SK-N-SH treated with all-trans-retinoic acid at 6 μM for 48 hours (cell line): ENCODE measurements around the gene RETREG1.
"Not testable (repeated sequence)": the region's sequence is repeated elsewhere in the genome, so short reads cannot be mapped to it uniquely, and the experiment has no call there.

Experiments
- ATAC-seq: fragments of 200-7000 bp; cut with Tn5 transposase; 3 replicates; pipeline ENCODE4 v1.9.1; 2020; ENCODE audit warnings: mild to moderate bottlenecking, moderate library complexity
- BACH2 ChIP-seq: fragments of 250-450 bp; sonication (Bioruptor Pico); IDR thresholded peaks from 2 replicates; pipeline ENCODE4 v1.9.0; 2021; ENCODE audit warnings: mild to moderate bottlenecking, borderline replicate concordance
- CSDC2 ChIP-seq: fragments of 250-450 bp; sonication (Bioruptor Pico); IDR thresholded peaks from 2 replicates; pipeline ENCODE4 v1.5.0; 2020; ENCODE audit warnings: mild to moderate bottlenecking, moderate library complexity
- CSRNP3 ChIP-seq: fragments of 250-450 bp; sonication (Bioruptor Pico); IDR thresholded peaks from 2 replicates; pipeline ENCODE4 v1.5.1; 2021; ENCODE audit warnings: mild to moderate bottlenecking, moderate library complexity
- ESRRG ChIP-seq: fragments of 250-450 bp; sonication (Bioruptor Pico); IDR thresholded peaks from 2 replicates; pipeline ENCODE4 v1.6.1; 2021; ENCODE audit warnings: mild to moderate bottlenecking
- ISL1 ChIP-seq: fragments of 250-450 bp; sonication (Bioruptor Pico); IDR thresholded peaks from 2 replicates; pipeline ENCODE4 v2.1.2; 2022; ENCODE audit warnings: mild to moderate bottlenecking, moderate library complexity
- PATZ1 ChIP-seq: fragments of 250-450 bp; sonication (Bioruptor Pico); IDR thresholded peaks from 2 replicates; pipeline ENCODE4 v1.8.0; 2020; ENCODE audit warnings: mild to moderate bottlenecking, moderate library complexity, borderline replicate concordance
- POU6F1 ChIP-seq: fragments of 250-450 bp; sonication (Bioruptor Pico); IDR thresholded peaks from 2 replicates; pipeline ENCODE4 v1.8.0; 2021; ENCODE audit warnings: low read depth, mild to moderate bottlenecking, moderate library complexity, borderline replicate concordance
- PPARA ChIP-seq: fragments of 250-450 bp; sonication (Bioruptor Pico); IDR thresholded peaks from 2 replicates; pipeline ENCODE4 v1.5.0; 2020; ENCODE audit warnings: mild to moderate bottlenecking, borderline replicate concordance
- RARB ChIP-seq: fragments of 250-450 bp; sonication (Bioruptor Pico); IDR thresholded peaks from 2 replicates; pipeline ENCODE4 v1.8.0; 2021; ENCODE audit warnings: mild to moderate bottlenecking, moderate library complexity
- TCF4 ChIP-seq: fragments of 250-450 bp; sonication (Bioruptor Pico); IDR thresholded peaks from 2 replicates; pipeline ENCODE4 v1.8.0; 2021; ENCODE audit warnings: mild to moderate bottlenecking, moderate library complexity, borderline replicate concordance
- TSHZ2 ChIP-seq: fragments of 250-450 bp; sonication (Bioruptor Pico); IDR thresholded peaks from 2 replicates; pipeline ENCODE4 v1.5.0; 2020; ENCODE audit warnings: mild to moderate bottlenecking, moderate library complexity
- ZC3H10 ChIP-seq: fragments of 250-450 bp; sonication (Bioruptor Pico); IDR thresholded peaks from 2 replicates; pipeline ENCODE4 v1.5.1; 2021; ENCODE audit warnings: mild to moderate bottlenecking, moderate library complexity
- ZFP30 ChIP-seq: fragments of 450-650 bp; formaldehyde crosslinking; IDR thresholded peaks from 2 replicates; pipeline ENCODE4 v1.5.0; 2022; ENCODE audit warnings: mild to moderate bottlenecking, moderate library complexity
- ZNF565 ChIP-seq: fragments of 450-650 bp; formaldehyde crosslinking; conservative IDR thresholded peaks from 2 replicates; pipeline ENCODE4 v1.5.0; 2020; ENCODE audit warnings: low read depth, mild to moderate bottlenecking, moderate library complexity
- ZNF70 ChIP-seq: fragments of 450-650 bp; formaldehyde crosslinking; IDR thresholded peaks from 2 replicates; pipeline ENCODE4 v1.5.0; 2020; ENCODE audit warnings: mild to moderate bottlenecking, moderate library complexity
- ZNF8 ChIP-seq: fragments of 450-650 bp; formaldehyde crosslinking; IDR thresholded peaks from 2 replicates; pipeline ENCODE4 v1.5.0; 2020; ENCODE audit warnings: mild to moderate bottlenecking, moderate library complexity

The RETREG1 gene

GRCh38 chr5:16480821-16481538 is 135.8 kb downstream of the RETREG1 start (continued):
- TF ChIP-seq ZNF565 (CRISPR knock-in tag) (no peak), CSDC2 (CRISPR knock-in tag) (no peak), ZC3H10 (CRISPR knock-in tag) (no peak), BACH2 (no peak), PATZ1 (no peak)

- no peak for TF ChIP-seq ESRRG (CRISPR knock-in tag)
- TF ChIP-seq ZFP30 (CRISPR knock-in tag), result no peak
- peak; percentile 94 for TF ChIP-seq ZNF8 (CRISPR knock-in tag)
- ATAC-seq, result no peak
Measured at GRCh38 chr5:16480144-16480543, 136.7 kb downstream of the RETREG1 start.

GRCh38 chr5:16477541-16477940 is 139.3 kb downstream of the RETREG1 start:
- ATAC-seq, result no peak
- TF ChIP-seq RARB (CRISPR knock-in tag) (no peak), ZNF70 (no peak)

GRCh38 chr5:16476417-16476816 is 140.4 kb downstream of the RETREG1 start:
- not testable (repeated sequence) for ATAC-seq
- TF ChIP-seq ZNF8 (CRISPR knock-in tag), result peak; percentile 49; the same call in 1 of the 2 replicates
- TF ChIP-seq, all 23 proteins: peak for 1; not testable (repeated sequence) for 22

GRCh38 chr5:16471387-16471786 is 145.4 kb downstream of the RETREG1 start:
- ATAC-seq, result no peak

More at GRCh38 chr5:16471387-16471786, 145.4 kb downstream of the RETREG1 start:
- no peak for TF ChIP-seq ISL1
- TF ChIP-seq TSHZ2 (CRISPR knock-in tag), result no peak
- TF ChIP-seq CSRNP3 (CRISPR knock-in tag), result no peak
- no peak for TF ChIP-seq POU6F1 (CRISPR knock-in tag)
- no peak for TF ChIP-seq PATZ1
- TF ChIP-seq TCF4 (CRISPR knock-in tag), result no peak
- no peak for TF ChIP-seq BACH2
- TF ChIP-seq PPARA (CRISPR knock-in tag), result no peak
- TF ChIP-seq CSDC2 (CRISPR knock-in tag), result no peak
- no peak for TF ChIP-seq ZNF70
